ENCODE measurements around the gene SLC35B2.

GRCh38 chr6:44266347-44266746 is 9.0 kb upstream of the SLC35B2 start:
- TF ChIP-seq CTCF (IDR thresholded peaks at IDR 0.05) (no peak), POLR2A (IDR thresholded peaks at IDR 0.05) (no peak)

Measured in body of pancreas (tissue), 4 donors.